Fibroblast of the aortic adventitia (primary cell): ENCODE results near the gene ID3. TPM values are rescaled to one million over a fixed set of nuclear protein-coding genes. Genes with fewer than 3 reads are reported as not detected.

Source experiments
- DNase-seq: peaks from one replicate; pipeline ENCODE4 v3.0.0-alpha.2; 2010; ENCODE audit warnings: low read depth
- H3K4me3 ChIP-seq: 2 replicates; pipeline ENCODE4 v1.5.1; 2011; ENCODE audit warnings: low read depth, mild to moderate bottlenecking, control low read depth, low read length, moderate library complexity
- total RNA-seq: library from RNA; depleted of rRNA; stranded (reverse); fragments of >200 nt; gene quantifications from 2 replicates; pipeline ENCODE4 v1.2.3, GENCODE V29; 2012; ENCODE audit warnings: low replicate concordance
- TF ChIP-seq, protein P1 (sequence below): IDR thresholded peaks from 2 replicates; pipeline ENCODE4 v1.5.1; 2011; ENCODE audit warnings: mild to moderate bottlenecking, low read length, control low read depth, inconsistent platforms; ENCODE audit not compliant: insufficient read depth

ID3 gene
- total RNA-seq, 1 donor: 51.8 TPM

DNA sequence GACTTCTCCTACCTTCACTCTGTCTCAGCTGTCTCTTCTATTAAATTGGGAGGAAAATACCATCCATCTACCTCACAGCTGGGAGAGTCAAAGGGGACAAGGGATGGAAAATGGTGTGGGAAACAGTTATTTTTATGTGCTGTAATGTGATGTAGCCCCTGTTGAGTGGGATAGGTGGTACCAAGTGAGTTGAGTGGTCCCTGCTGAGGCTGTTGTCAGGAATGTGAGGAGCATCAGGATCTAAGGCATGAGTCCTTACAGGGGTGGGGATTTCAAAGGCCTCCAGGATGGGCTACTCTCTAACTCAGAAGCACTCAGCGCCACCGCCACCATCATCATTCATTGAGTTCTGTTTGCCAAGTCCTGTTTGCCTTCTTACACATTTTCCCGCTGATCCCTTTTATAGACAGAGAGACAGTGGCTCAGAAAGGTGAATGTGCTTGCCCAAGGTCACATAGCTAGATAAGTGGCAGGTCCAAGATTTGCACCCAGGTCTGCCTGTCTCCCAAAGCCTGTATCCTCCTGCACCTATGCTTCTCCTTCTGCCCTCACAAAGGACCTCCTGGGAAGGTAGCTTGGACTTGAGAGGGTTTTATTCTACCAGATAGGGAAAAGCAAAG lies 4.6 kb upstream of the ID3 start:
- TF ChIP-seq, protein P1, sequence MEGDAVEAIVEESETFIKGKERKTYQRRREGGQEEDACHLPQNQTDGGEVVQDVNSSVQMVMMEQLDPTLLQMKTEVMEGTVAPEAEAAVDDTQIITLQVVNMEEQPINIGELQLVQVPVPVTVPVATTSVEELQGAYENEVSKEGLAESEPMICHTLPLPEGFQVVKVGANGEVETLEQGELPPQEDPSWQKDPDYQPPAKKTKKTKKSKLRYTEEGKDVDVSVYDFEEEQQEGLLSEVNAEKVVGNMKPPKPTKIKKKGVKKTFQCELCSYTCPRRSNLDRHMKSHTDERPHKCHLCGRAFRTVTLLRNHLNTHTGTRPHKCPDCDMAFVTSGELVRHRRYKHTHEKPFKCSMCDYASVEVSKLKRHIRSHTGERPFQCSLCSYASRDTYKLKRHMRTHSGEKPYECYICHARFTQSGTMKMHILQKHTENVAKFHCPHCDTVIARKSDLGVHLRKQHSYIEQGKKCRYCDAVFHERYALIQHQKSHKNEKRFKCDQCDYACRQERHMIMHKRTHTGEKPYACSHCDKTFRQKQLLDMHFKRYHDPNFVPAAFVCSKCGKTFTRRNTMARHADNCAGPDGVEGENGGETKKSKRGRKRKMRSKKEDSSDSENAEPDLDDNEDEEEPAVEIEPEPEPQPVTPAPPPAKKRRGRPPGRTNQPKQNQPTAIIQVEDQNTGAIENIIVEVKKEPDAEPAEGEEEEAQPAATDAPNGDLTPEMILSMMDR: no peak
- no peak overlapping the region for H3K4me3 ChIP-seq
- DNase-seq: no peak

DNA sequence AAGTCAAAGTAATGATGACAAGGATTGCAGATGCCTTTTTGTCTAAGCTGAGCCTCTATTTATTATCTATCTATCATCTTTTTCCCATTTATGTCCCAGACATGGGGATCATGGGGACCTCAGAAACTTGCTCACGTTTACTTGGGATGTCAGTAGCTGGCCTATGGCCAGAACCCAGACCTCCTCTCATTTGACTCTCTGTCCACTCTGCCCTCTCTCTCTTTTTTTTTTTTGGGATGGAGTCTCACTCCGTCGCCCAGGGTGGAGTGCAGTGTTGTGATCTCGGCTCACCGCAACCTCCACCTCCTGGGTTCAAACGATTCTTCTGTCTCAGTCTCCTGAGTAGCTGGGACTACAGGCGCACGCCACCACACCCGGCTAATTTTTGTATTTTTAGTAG lies 3.7 kb upstream of the ID3 start:
- TF ChIP-seq, protein P1: no peak
- no peak overlapping the region for H3K4me3 ChIP-seq
- peak; percentile 44 for DNase-seq

DNA sequence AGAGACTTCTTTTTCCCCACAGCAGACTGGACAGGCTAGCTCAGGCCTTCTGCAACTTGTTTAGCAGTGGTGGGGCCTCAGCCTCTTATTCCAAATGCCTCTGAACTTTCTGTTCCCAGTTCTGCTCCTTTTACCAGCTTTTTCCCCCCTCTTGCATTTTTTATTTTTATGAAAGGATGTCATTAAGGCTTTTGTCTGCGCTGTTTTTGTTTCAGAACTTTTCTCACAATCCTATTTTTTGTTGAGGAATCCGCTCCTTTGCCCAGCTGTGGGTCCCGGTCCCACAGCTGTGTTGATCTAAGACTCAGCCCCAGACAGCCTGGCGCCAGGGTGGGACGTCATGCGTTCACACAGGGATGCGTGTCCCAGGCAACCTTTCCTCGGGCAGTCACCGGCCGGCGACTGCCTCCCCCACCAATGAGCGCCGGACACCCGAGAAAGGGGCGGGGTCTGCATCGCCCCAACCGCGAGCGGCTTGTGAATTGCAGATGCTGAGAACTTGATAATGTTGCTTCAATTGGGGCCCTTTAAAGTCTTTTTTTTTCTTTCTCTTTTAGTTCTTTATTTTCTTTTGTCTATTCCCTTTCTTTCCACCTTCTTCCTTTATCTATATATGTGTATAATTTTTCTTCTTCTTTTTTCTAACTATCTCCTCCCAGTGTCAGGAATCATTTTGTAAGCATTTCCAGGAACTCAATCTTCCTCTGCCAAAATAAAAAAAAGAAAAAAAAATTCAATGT lies 3.0 kb upstream of the ID3 start:
- TF ChIP-seq, protein P1: no peak
- DNase-seq: peak; percentile 98
- peak overlapping the region; percentile 43 for H3K4me3 ChIP-seq

DNA sequence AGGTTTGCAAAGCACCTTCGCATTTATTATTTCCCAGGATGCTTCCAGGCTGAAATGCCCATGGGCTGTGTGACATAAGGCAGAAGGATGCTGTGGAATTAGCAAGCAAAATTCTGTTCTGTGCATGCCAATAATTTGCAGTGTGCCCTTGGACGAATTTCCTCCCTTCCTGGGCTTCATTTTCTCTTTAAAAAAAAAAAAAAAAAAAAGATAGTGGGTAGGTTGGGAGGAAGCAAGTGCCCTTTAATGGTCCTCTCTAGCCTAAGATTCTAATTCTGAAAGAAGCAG lies 2.5 kb upstream of the ID3 start:
- TF ChIP-seq, protein P1: no peak
- DNase-seq: peak; percentile 73
- H3K4me3 ChIP-seq: peak overlapping the region; percentile 43

DNA sequence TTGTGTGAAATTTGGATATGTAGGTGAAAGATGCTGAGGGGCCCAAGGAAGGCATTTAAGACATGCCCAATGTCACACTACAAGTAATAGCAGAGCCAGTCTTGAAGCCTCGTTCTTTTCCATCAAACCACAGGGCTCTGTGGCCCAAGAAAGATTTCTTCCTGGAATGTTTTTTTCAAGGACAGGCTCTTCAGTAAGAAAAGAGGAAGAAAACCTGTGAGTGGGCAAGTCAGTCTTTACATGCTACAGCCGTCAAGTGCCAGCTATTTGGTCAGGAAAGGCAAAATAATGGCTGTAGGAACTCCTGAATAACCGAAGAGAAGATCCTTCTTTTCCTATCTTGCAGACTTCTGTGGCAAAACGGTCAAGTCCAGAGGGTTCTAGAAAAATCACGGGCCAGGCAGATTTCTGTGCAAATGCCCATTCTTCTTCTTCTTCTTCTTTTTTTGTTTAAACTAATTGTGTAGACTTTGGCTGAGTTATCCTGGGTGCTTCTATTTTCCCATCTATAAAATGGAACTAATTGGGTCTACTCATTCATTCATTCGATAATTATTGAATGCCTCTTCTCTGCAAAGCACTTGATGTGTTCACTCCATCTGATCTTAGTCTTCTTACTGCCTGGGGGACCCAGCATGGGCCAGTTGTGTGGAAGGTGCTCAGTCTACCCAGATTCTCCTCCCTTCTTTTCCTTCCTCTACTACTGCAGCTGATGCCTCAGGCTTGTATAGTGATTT lies 1.9 kb upstream of the ID3 start:
- no peak for DNase-seq
- H3K4me3 ChIP-seq: peak overlapping the region; percentile 32
- TF ChIP-seq, protein P1: no peak

DNA sequence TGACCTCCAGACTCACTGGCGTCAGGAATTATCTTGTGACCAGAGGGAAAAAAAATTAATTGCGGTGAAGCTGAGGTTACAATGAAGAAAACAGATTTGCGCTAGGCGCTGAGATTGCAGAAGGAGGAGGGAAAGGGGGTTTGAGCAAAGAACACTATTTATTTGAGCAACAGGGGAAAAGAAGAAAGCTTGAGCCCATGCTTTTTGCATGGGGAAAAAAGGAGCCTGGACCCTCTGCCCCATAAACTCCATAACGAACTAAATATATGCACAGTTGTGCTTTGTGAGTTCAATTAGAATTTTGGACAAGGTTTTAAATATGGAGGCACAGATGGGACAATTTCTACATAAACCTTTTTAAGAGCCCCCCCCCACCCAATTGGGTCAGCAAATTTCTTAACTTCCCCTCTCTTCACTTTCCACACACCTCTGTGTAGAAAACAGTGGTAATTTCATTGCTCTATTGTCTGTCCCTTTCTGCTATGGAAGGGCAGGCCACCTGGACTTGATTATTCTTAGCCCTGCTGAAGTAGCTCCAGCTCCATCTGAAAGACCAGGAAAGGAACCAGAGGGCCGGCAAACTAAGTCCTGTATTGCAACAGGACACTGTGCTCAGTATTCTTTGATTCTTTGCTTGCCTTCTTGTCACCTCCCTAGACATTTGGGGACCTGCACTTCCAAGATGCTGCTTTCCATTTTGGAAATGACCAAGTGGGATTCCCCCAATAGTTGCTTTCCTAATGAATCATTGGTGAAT lies 862 bp upstream of the ID3 start:
- DNase-seq: peak; percentile 65
- TF ChIP-seq, protein P1: no peak

More for the DNA sequence above, 862 bp upstream of the ID3 start:
- peak overlapping the region; percentile 50 for H3K4me3 ChIP-seq
